Upper lobe of left lung (tissue), 6 donors: Measurements from ENCODE around the gene CDC25B. TPM values are rescaled to one million over a fixed set of nuclear protein-coding genes. Genes with fewer than 3 reads are reported as not detected.
A peak's percentile ranks its signal among the peaks of the same experiment; 100 is the strongest.

Source experiments
- ATAC-seq, 2 donors: fragments of 200-7000 bp; cut with Tn5 transposase; one replicate each; pipeline ENCODE4 v1.9.1; 2022; ENCODE audit warnings: mild to moderate bottlenecking in 2 of 2, moderate library complexity in 2 of 2; ENCODE audit not compliant: low FRiP score in 2 of 2
- DNase-seq, 2 donors: peaks; one replicate each; pipeline ENCODE4 v3.0.0-alpha.2; 2019 to 2020
- H3K27ac ChIP-seq, 4 donors: fragments of 200-600 bp; sonication (generic); one replicate each; pipeline ENCODE4 v1.5.1; 2016 to 2019
- H3K27me3 ChIP-seq, 4 donors: fragments of 200-600 bp; sonication (generic); one replicate each; pipeline ENCODE4 v1.5.1; 2017 to 2019
- H3K36me3 ChIP-seq, 4 donors: fragments of 200-600 bp; sonication (generic); one replicate each; pipeline ENCODE4 v1.5.1; 2016 to 2019
- H3K4me1 ChIP-seq, 4 donors: fragments of 200-600 bp; sonication (generic); one replicate each; pipeline ENCODE4 v1.5.1; 2018 to 2019
- H3K4me3 ChIP-seq, 4 donors: fragments of 200-600 bp; sonication (generic); one replicate each; pipeline ENCODE4 v1.5.1; 2017 to 2019; ENCODE audit warnings: mild to moderate bottlenecking in 2 of 4, moderate library complexity in 1 of 4
- H3K9me3 ChIP-seq, 4 donors: fragments of 200-600 bp; sonication (generic); one replicate each; pipeline ENCODE4 v1.5.1; 2018 to 2019
- CTCF ChIP-seq, 6 experiments: fragments of 450-650 bp in 4 of 6; fragments of 200-600 bp in 2 of 6; sonication (generic) in 2 of 6; IDR thresholded peaks; one replicate each; pipeline ENCODE4 v1.5.1; 2016 to 2019; ENCODE audit warnings: antibody characterized with exemption in 6 of 6
- EP300 ChIP-seq, 4 donors: sonication (generic); formaldehyde crosslinking; IDR thresholded peaks; one replicate each; pipeline ENCODE4 v1.5.1; 2017; ENCODE audit warnings: antibody characterized with exemption in 4 of 4, control low read depth in 2 of 4
- POLR2A ChIP-seq, 4 donors: fragments of 450-650 bp; IDR thresholded peaks; one replicate each; pipeline ENCODE4 v1.5.1; 2016 to 2017; ENCODE audit warnings: antibody characterized with exemption in 4 of 4, mild to moderate bottlenecking in 2 of 4
- POLR2AphosphoS5 ChIP-seq, 2 donors: sonication (generic); formaldehyde crosslinking; IDR thresholded peaks; one replicate each; pipeline ENCODE4 v1.5.1; 2017; ENCODE audit warnings: antibody characterized with exemption in 2 of 2
- WGBS, 2 donors: methylation state at CpG; one replicate each; pipeline ENCODE4 v1.1.5; 2017 to 2018; 5-methylcytosine and 5-hydroxymethylcytosine counted together
- total RNA-seq, 6 donors: library from RNA; depleted of rRNA in 4 of 6; stranded (reverse); fragments of >200 nt in 4 of 6; gene quantifications; one replicate each; pipeline versions ENCODE4 v1.1.0 to v1.2.1, GENCODE V29; 2016 to 2021
- donor health status: DM: no; HTN: no; CAD: no; lungs with moderate emphysema.
- donor health status: DM: no; HTN: yes; CAD: no; lungs with severe emphysema.

The CDC25B gene
- total RNA-seq, 6 donors from 2014 or later = 45.5 to 151 (median 99.1) TPM

GRCh38 chr20:3749689-3750531, 46.2 kb upstream of the CDC25B start:
- Histone ChIP-seq H3K27ac (no peak overlapping the region), H3K36me3 (peaks cover 0 to 69% (median 26%) of the 10 kb centered on the region in 4 donors), H3K4me1 (peaks cover 12 to 53% (median 18%) of the 10 kb centered on the region in 4 donors), H3K4me3 (no peak overlapping the region), H3K27me3 (no peaks in the 10 kb centered on the region), H3K9me3 (no peaks in the 10 kb centered on the region)
- DNase-seq (peak; percentile 42 to 91), ATAC-seq (no peak)
- TF ChIP-seq CTCF (IDR thresholded peaks at IDR 0.05) (peak; percentile 49 to 79 (median 72)), POLR2AphosphoS5 (IDR thresholded peaks at IDR 0.05) (no peak)
- 62 to 74% methylated on average over 12 to 54 of the region's 72 CpGs for WGBS, 2 donors

GRCh38 chr20:3751305-3751674, 44.8 kb upstream of the CDC25B start:
- peak in 1 of 6 experiments; percentile 8 for TF ChIP-seq CTCF (IDR thresholded peaks at IDR 0.05)
- no peak for TF ChIP-seq POLR2AphosphoS5 (IDR thresholded peaks at IDR 0.05)
- Histone ChIP-seq H3K27me3 (no peaks in the 10 kb centered on the region), H3K27ac (no peak overlapping the region), H3K36me3 (peaks cover 0 to 58% (median 23%) of the 10 kb centered on the region in 4 donors), H3K4me3 (peak overlapping the region in 3 of 4 donors; percentile 41 to 49 (median 48)), H3K9me3 (no peaks in the 10 kb centered on the region), H3K4me1 (peaks cover 6 to 45% (median 12%) of the 10 kb centered on the region in 4 donors)
- ATAC-seq = no peak
- 85 to 87% methylated on average over 9 to 29 of the region's 31 CpGs for WGBS, 2 donors
- DNase-seq = no peak

GRCh38 chr20:3751675-3752385, 44.3 kb upstream of the CDC25B start:
- Histone ChIP-seq H3K36me3 (peaks cover 0 to 53% (median 23%) of the 10 kb centered on the region in 4 donors), H3K9me3 (no peaks in the 10 kb centered on the region), H3K27me3 (no peaks in the 10 kb centered on the region), H3K27ac (no peak overlapping the region), H3K4me1 (peaks cover 6 to 45% (median 12%) of the 10 kb centered on the region in 4 donors), H3K4me3 (peak overlapping the region in 3 of 4 donors; percentile 41 to 49 (median 48))
- DNase-seq = peak; percentile 49 to 91
- ATAC-seq = peak; percentile 17 to 60
- no peak for TF ChIP-seq POLR2AphosphoS5 (IDR thresholded peaks at IDR 0.05)
- TF ChIP-seq EP300 (IDR thresholded peaks at IDR 0.05) = no peak
- TF ChIP-seq CTCF (IDR thresholded peaks at IDR 0.05) = no peak
- TF ChIP-seq POLR2A (IDR thresholded peaks at IDR 0.05) = no peak
- 39 to 76% methylated on average over 11 to 33 of the region's 95 CpGs for WGBS, 2 donors

- peaks cover 6 to 45% (median 12%) of the 10 kb centered on the region in 4 donors for H3K4me1 ChIP-seq
- no peaks in the 10 kb centered on the region for H3K9me3 ChIP-seq
- DNase-seq (no peak), ATAC-seq (peak in 1 of 2 donors; percentile 1)
- no peak for TF ChIP-seq POLR2A (IDR thresholded peaks at IDR 0.05)
- no peak for TF ChIP-seq POLR2AphosphoS5 (IDR thresholded peaks at IDR 0.05)
- TF ChIP-seq EP300 (IDR thresholded peaks at IDR 0.05) = no peak
- no peak for TF ChIP-seq CTCF (IDR thresholded peaks at IDR 0.05)
- H3K27me3 ChIP-seq = no peaks in the 10 kb centered on the region
- H3K4me3 ChIP-seq = peak overlapping the region in 3 of 4 donors; percentile 41 to 49 (median 48)
- peaks cover 0 to 48% (median 23%) of the 10 kb centered on the region in 4 donors for H3K36me3 ChIP-seq
- no peak overlapping the region for H3K27ac ChIP-seq
- WGBS, 2 donors = 55 to 65% methylated on average over 10 to 13 of the region's 13 CpGs
Measured at GRCh38 chr20:3752386-3752759, 43.7 kb upstream of the CDC25B start.
